GM19463 (cell line): ENCODE measurements around the gene MYCN.

Experiments used
- ATAC-seq: cut with Tn5 transposase; IDR thresholded peaks from one replicate; pipeline ENCODE4 v1.9.1; 2021; ENCODE audit warnings: mild to moderate bottlenecking, moderate library complexity; ENCODE audit not compliant: unreplicated experiment

The MYCN gene

DNA sequence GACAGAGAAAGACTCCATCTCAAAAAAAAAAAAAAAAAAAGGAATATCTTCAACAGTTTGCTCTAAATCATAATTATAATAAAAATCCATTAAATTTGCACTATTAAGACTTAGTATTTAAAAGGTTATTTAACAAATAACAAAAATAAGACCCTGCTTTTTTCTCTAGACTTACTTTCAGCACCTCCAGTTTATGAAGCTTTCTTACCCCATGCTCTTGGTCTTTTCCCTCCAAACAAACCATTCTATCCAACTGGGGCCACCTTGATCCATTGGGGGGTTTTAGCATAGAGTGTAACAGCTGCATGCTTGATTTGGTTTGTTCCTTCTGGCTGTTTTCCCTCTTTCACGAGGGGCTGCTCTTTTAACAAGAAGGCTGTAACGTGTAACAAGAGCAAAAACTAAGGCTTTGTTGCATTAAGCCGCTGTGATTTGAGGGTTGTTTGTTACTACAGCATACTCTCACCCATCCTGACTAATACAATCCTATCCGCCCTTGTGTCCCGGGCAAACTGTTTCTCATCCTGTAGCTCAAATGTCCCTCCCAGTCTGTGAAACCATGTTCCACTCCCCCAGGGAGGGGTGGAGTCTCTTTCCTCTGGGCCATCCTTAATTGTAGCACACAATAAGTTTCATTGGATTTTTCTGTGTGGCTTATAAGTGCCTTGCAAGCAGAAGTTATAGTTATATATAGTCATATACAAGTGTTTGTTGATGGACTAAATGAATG lies 9.6 kb upstream of the MYCN start:
- no peak for ATAC-seq

DNA sequence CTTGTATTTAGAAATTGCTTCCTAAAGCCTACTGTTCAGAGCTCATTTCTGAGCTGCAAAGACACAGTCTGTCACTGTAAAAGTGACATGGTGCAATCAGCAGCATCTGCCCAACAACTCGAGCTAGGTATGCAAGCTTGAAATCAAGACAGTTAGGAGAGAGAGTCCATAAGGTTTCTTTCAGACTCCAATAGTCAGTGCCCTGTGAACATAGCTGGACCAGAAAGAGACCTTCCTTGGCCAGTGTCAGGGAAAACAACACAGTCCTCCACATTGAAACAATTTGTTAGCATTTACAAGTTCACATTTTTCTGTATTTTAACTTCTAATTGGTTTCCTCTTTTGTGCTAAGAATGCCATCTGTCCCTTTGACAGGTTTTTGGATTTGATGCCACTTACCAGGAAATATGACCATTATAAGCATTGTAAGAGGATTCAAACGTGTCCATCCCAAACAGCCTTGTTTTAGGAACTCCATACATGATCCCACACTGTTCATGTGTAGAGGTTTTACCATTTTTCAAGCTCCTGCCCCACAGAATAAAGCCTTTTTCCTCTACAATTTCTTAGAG lies 8.9 kb upstream of the MYCN start:
- ATAC-seq = no peak

DNA sequence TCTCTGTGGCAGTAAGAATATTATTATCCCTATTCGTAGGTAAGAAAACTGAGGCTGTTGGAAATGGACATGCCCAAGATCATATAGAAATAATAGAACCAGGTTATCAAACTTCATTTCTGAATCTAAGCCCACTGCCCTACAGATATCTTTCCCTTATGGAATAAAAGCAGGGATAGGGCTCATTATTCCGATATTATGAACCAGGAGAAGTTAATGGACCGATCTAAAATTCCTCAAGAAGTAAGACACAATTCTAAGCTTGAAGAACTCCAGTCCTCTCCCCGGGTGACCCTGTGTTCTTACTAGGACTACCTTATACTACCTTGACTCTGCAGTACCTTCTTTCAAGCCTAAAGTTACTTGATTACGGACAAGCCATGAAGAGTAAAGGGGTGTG lies 8.4 kb upstream of the MYCN start:
- no peak for ATAC-seq

DNA sequence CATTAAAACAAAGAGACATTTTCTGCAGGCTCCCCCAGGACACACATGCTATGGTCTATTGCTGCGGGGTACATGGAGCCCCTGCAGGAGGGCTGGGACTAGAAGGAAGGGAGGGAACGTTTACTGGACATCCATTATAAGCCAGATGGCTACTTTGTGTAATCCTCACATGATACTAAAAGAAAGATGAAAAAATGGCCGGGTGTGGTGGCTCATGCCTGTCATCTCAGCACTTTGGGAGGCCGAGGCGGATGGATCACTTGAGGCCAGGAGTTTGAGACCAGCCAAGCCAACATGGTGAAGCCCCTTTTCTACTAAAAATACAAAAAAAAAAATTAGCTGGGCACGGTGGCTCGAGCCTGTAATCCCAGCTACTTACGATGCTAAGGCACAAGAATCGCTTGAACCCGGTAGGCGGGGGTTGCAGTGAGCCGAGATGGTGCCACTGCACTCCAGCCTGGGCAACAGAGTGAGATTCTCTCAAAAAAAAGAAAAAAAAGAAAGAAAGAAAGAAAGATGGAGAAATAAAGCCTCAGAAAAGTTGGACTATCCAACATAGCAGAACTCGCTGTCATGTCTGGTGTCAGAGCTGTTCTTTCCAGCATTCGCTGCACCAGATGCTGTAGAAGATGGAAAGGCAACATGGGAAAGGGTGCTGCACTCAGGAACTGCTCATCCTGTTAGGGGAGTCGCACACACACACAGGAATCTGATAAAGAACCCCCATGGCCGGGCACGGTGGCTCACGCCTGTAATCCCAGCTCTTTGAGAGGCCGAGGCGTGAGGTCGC lies 7.8 kb upstream of the MYCN start:
- ATAC-seq = no peak

DNA sequence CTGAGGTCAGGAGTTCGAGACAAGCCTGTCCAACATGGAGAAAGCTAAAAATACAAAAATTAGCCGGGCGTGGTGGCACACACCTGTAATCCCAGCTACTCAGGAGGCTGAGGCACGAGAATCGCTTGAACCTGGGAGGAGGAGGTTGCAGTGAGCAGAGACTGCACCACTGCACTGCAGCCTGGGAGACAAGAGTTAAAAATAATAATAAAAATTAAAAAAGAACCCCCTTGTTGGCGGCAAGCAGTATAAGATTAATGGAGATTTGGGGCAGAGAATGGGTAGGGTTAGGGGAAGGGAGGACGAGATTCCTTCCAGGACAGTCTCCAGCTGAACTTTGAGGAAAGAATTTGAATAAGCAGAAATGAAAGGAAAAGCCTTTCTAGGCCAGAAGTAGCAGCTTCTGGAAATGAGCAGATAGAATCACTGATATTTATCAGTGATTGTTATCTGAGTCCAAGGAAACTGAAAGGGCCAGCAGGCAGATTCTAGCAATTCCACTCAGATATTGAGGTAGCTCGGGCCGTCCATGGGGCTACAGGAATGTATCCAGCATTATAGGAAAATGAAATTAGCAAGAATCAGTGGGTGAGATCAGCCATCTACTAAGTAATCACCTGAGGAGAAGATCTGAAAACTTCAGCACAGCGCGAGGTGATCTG lies 7.0 kb upstream of the MYCN start:
- ATAC-seq = no peak

DNA sequence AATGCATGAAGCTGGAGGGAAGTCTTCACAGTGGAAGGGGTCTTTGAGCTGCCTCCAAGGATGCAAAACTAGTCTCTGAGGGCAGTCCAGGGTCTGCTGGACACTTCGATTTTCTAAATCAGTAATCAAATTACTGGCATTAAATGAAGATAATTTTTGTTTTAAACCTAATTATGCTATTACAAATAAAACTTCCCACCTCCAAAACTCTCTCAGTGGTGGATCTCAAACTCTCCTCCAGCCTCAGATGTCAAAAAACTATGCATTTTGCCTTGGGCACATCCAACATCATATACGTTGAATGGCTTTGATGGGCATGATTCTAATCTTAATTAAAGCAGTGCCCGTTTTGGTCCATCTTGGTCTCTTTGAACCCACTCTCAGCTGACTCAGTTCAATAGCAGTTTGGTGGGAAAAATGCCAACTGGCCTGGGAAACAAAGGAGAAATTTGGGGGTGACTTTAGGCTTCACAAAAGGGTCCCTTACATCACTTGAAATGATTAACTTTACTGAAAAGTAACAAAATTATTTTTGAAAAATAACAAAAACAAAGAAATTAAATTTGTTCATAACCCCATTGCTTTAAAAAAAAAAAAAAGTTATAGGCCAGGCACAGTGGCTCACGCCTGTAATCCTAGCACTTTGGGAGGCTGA lies 5.9 kb upstream of the MYCN start:
- ATAC-seq = no peak

DNA sequence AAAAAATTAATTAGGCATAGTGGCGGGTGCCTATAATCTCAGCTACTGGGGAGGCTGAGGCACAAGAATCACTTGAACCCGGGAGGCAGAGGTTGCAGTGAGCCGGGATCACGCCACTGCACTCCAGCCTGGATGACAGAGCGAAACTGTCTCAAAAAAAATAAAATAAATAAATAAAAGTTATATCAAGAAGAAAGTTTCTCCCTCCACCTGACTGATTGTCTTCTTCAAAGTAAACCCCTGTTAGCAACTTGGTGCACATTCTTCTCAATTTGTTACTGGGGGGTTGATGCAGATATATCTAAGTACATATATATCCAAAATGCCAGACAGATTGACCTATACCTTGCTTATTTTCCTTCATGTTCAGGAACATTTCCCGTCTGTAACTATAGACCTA lies 5.2 kb upstream of the MYCN start:
- no peak for ATAC-seq

DNA sequence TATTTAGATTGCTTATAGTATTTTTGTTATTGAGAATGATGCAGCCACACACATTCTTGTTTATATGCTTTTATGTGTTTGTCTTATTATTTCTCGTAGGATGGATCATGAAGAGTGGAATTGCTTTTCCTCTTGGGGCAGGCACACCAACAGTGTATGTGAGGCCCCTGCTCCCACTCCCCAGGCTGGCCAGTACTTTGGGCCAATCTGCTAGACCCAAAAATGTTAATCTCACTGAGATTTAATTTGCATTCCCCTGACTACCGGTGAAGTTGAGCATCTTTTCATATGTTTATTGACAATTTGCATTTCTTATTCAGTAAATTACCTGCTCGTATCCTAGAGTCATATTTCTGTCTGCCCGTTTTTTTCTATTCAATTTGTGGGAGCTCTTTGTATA lies 4.7 kb upstream of the MYCN start:
- ATAC-seq = no peak

DNA sequence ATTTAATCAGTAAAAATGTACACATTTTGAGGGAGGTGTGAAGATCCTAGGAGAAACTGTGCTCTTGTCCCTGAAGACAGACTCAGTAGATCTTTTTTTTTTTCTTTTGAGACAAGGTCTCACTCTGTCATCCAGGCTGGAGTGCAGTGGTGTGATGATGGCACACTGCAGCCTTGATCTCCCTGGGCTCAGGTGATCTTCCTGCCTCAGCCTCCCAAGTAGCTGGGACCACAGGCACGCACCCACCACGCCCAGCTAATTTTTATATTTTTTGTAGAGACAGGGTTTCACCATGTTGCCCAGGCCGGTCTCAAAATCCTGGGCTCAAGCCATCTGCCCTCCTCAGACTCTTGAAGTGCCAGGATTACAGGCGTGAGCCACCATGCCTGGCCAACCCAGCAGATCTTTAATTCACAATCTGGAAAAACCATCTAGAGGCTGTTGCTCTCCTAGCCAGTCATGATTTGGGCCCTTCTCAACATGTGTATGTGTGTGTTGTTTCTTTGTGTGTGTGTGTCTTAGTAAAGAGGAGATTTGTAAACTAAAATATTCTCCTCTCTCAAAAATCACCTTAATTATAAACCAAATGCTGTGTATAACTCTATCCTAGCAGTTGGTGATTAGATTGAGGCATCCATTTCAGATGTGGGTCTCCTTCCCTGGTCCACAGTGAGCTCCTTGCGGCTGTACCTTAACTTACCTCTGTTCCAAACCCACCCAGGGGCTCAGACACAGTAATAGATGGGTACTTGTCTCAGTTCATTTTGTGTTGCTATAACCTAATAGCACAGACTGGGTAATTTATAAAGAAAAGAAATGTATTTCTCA lies 3.9 kb upstream of the MYCN start:
- no peak for ATAC-seq

DNA sequence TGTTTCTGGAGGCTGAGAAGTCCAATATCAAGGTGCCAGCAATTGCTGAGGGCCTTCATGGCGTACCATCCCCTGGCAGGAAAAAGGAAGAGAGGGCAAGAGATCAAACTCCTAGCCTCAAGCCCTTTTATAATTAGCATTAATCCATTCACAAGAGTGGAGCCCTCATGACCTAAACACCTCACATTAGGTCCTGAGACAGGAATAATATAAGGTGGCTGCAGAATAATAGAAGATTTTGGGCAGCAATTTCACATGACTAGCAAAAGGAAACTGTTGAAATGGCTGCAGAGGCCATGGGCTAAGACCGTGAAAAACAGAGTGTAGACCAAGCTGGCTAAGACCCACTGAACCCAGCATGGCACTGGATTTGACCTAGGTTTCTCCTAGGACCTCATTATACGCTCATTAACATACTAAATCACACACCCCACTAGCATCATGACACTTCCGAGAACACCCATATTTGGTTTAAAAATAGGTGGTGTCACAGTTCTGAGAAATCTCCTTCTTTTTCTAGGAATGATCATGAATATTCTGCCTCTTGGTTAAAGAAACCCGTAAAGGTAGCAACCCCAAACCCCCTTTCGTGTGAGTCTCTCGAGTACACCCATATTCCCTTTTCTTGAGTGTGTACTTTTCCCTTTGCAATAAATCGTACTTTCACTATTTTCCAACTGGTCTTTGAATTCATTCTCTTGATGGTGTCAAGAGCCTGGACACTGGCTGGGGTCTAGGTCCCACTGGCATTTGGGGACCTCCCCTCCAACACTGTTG lies 3.1 kb upstream of the MYCN start:
- ATAC-seq = no peak

DNA sequence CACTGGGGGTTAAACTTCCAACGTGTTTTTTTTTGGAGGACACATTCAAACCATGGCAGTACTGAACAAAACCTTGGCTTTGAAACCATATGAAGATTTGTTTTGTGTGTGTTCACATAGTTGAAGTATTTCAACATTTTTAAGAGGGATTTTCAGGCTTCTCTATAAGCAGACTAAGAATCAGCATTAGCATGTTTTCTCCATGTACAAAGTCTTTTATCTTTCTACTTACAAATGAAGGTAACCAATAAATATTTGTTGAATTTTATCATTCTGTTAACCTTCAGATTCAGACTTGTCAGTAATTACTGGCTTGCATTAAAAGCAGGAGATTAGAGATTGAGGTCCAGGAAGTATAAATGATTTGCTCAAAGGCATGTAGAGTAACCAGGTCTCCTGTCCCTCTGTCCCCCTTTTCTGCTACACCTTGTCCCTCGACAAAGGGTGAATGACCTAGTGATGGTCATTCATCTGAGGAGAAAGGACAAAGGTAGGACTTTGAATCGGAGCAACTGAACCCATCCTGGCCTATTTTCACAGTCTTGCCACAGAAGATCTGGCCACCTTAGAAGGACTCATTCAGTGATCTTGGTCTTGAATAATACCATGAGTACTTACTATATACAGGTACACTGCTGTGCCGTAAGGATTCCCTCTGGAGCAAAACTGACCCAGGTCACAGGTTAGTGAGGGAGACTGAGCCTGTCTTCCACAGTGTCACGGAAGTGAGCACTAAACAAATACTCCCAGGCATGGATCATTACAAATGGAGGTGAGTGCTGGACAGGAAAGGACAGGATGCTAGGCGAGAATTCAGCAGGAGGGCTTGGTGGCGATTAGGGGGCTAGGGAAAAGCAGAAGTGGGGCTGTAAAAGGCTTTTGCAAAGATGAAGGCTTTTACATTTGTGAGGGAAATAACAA lies 2.2 kb upstream of the MYCN start:
- ATAC-seq = no peak

DNA sequence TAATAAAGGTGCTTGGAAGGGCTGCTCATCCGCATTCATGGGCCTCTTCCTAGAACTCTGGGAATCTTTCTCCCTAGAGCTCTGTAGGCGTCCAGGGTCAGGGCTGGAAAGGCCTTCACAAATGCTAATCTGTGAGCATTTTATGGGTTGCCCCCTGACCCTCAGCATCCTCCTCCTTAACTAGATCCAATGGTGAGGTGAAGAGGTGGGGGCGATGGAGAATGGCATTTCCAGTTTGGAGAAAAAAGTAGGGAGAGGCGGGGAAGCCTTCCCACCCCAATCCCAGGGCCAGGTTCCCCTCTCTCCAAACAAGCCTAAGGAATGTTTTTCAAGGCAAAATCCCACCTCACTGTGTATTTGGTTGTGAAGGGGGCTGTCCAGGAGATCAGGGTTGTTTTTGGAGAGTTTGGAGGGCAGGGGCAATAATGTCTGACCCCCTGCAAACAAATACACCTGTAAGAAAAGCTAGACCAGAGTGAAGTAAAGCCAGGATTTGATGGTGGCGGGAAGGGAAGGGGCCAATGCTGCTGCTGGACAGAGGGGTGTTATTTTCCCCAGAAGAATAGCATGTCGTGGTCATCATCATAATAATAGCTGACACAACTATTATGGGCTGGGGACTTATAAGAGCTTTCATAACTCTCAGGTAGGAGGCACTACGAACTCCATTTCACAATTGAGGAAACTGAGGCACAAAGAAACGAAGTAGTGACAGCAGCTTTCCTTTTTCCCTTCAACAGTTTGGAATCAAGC lies 1.4 kb upstream of the MYCN start:
- no peak for ATAC-seq

DNA sequence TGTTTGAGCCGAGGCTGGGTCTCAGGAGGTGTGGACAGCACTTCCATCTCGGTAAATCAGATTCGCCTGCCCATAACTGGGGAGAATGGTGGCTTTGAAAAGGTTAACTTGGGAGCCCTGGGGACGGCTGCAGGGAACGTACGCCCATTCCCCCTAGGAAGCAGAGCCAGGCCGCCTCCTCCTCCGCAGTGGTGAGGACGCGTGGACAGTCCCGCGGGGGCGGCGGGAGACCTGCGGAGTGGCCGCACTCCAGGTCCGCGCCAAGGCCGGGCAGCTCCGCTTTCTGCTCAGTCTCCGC lies 845 bp upstream of the MYCN start:
- no peak for ATAC-seq

DNA sequence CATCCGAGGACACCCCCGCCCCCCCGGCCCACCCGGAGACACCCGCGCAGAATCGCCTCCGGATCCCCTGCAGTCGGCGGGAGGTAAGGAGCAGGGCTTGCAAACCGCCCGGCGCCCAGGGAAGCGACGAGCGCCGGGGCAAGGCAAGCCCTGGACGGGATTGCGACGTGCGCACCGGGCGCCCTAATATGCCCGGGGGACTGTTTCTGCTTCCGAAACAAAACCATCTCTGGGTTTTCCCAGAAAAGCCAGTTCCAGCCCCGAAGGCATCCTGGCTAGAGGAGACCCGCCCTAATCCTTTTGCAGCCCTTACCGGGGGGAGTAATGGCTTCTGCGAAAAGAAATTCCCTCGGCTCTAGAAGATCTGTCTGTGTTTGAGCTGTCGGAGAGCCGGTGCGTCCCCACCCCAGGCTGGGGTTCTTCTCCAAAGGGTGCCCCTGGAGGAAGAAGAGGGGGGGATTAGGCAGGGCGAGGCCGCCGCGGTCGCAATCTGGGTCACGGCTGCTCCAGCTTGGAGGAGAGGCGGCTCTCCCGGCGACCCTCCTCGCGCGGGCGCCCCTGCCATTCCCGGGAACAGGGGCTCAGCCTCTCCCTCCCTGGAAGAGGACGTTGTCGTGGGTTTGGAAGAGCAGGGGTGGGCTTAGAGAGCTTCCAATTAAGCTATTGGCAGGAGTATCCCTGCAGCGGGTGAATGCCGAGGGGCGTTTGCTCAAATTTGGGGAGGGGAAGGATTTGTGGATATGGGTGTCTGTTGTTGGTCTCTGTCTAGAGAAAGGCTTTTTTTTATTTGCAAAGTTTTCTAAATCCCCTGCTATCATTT lies 521 bp downstream of the MYCN start:
- no peak for ATAC-seq

DNA sequence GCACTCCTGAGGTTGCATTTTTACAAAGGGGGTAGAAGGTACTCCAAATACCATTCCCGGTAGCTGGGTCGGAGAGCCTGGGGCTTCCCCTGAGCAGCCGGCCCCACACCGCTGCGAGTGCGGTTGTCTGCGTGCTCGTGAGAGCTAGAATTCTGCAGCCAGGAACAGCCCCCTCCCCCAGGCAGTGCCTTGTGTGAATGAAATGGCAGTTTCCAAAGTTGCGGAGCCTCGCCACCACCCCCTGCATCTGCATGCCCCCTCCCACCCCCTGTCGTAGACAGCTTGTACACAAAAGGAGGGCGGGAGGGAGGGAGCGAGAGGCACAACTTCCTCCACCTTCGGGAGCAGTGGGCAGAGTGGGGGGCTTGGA lies 1.1 kb downstream of the MYCN start:
- ATAC-seq = no peak

DNA sequence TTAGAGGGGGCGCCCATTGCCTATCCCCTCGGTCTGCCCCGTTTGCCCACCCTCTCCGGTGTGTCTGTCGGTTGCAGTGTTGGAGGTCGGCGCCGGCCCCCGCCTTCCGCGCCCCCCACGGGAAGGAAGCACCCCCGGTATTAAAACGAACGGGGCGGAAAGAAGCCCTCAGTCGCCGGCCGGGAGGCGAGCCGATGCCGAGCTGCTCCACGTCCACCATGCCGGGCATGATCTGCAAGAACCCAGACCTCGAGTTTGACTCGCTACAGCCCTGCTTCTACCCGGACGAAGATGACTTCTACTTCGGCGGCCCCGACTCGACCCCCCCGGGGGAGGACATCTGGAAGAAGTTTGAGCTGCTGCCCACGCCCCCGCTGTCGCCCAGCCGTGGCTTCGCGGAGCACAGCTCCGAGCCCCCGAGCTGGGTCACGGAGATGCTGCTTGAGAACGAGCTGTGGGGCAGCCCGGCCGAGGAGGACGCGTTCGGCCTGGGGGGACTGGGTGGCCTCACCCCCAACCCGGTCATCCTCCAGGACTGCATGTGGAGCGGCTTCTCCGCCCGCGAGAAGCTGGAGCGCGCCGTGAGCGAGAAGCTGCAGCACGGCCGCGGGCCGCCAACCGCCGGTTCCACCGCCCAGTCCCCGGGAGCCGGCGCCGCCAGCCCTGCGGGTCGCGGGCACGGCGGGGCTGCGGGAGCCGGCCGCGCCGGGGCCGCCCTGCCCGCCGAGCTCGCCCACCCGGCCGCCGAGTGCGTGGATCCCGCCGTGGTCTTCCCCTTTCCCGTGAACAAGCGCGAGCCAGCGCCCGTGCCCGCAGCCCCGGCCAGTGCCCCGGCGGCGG lies 1.7 kb downstream of the MYCN start:
- no peak for ATAC-seq
